ENCODE results near the gene TMEM255A. TPM values are rescaled to one million over a fixed set of nuclear protein-coding genes. Genes with fewer than 3 reads are reported as not detected.

TMEM255A gene
- total RNA-seq, 5 donors from 2014 or later (not counting 1 experiment from before 2014, with no cell fraction given) = 0.13 to 0.14 TPM; not detected in 3

DNA sequence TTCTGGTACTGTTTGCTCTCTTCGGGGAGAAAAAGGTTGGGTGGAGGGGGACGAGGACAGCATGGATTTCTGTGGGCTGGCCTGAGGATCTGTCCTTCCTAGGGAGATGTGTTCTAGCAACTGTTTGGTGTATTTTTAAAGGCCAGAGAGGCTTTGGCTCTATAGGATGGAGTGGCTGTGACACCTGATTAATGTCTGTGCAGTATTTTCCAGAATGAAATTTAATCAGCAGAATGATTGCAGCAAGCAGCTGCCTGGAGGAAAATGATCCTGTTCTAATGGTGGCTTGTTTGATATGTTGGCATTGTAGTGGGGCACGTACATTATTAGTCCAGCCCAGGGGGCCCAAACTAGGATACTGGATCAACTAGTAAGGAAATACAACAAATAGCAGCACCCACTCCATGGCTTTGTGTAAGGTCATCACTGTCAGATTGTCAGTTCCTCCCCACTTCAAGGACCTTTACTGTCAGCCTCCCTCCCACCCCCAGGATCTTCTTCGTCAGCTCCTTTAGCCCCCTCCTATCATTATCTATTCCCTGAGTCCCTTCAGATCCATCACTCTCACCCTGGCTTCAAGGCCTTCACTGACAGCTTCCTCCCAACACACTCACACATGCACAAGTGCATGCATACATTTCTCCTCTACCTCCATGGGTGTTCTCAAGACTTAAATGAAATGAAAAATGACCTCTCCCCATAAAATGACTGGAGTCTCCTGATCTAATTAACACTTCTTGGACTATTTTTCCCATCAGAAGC is 10.4 kb upstream of the TMEM255A start:
- Histone ChIP-seq H3K4me1 (ENCODE audit: control insufficient read depth in 1 of 2, extremely low read depth in 1 of 2, insufficient read depth in 2 of 2, low read length in 2 of 2) (no peaks in the 10 kb centered on the region), H3K9me3 (no peaks in the 10 kb centered on the region), H3K4me3 (ENCODE audit: control insufficient read depth in 1 of 2, extremely low read depth in 1 of 2, low read length in 1 of 2) (no peak overlapping the region), H3K27me3 (replicated peaks in 1 of 2; ENCODE audit: control insufficient read depth in 2 of 2, extremely low read depth in 1 of 2, insufficient read depth in 2 of 2, low read length in 1 of 2) (peaks cover 0 to 4% of the 10 kb centered on the region in 2 experiments), H3K27ac (ENCODE audit: low read length) (no peak overlapping the region), H3K36me3 (ENCODE audit: control insufficient read depth in 2 of 2, extremely low read depth in 1 of 2, insufficient read depth in 1 of 2, low read length in 1 of 2) (no peaks in the 10 kb centered on the region)
- no peak for DNase-seq
- CTCF ChIA-PET = no interaction called here
- 88% methylated on average over 1 of the region's 4 CpGs for WGBS (ENCODE audit: insufficient coverage)
- Mint-ChIP-seq H3K27me3 (peaks cover 2 to 38% of the 10 kb centered on the region in 2 donors), H3K4me1 (no peaks in the 10 kb centered on the region), H3K27ac (no peak overlapping the region), H3K9me3 (no peaks in the 10 kb centered on the region), H3K36me3 (no peaks in the 10 kb centered on the region), H3K4me3 (no peak overlapping the region)
- ATAC-seq (replicated peaks in 1 of 4) = no peak
- POLR2A ChIA-PET = no interaction called here

GRCh38 chrX:120318411-120318810 is 7.2 kb upstream of the TMEM255A start:
- Histone ChIP-seq H3K4me3 (ENCODE audit: control insufficient read depth in 1 of 2, extremely low read depth in 1 of 2, low read length in 1 of 2) (no peak overlapping the region), H3K27me3 (replicated peaks in 1 of 2; ENCODE audit: control insufficient read depth in 2 of 2, extremely low read depth in 1 of 2, insufficient read depth in 2 of 2, low read length in 1 of 2) (peaks cover 0 to 4% of the 10 kb centered on the region in 2 experiments), H3K4me1 (ENCODE audit: control insufficient read depth in 1 of 2, extremely low read depth in 1 of 2, insufficient read depth in 2 of 2, low read length in 2 of 2) (no peaks in the 10 kb centered on the region), H3K9me3 (no peaks in the 10 kb centered on the region), H3K36me3 (ENCODE audit: control insufficient read depth in 2 of 2, extremely low read depth in 1 of 2, insufficient read depth in 1 of 2, low read length in 1 of 2) (no peaks in the 10 kb centered on the region), H3K27ac (ENCODE audit: low read length) (no peak overlapping the region)
- no peak for DNase-seq
- H3K27ac Mint-ChIP-seq = no peak overlapping the region
- H3K27me3 Mint-ChIP-seq = peaks cover 9 to 49% of the 10 kb centered on the region in 2 donors
- H3K9me3 Mint-ChIP-seq = no peaks in the 10 kb centered on the region
- H3K36me3 Mint-ChIP-seq = no peaks in the 10 kb centered on the region
- no peak overlapping the region for H3K4me3 Mint-ChIP-seq
- no peak for ATAC-seq (replicated peaks in 1 of 4)
- H3K4me1 Mint-ChIP-seq = no peaks in the 10 kb centered on the region
- WGBS (ENCODE audit: insufficient coverage) = no CpG with 5 or more reads among the region's 4 CpGs
- ChIA-PET CTCF (interaction anchor here (0.5 to 0.9 kb wide), 2 partner anchors 77 to 134 kb away, joined by 3 read pairs; no protein-coding TSS in a partner anchor), POLR2A (interaction anchor here in 1 of 2 donors (0.6 kb wide), 1 partner anchor 38 kb away, joined by 4 read pairs; no protein-coding TSS in a partner anchor)

DNA sequence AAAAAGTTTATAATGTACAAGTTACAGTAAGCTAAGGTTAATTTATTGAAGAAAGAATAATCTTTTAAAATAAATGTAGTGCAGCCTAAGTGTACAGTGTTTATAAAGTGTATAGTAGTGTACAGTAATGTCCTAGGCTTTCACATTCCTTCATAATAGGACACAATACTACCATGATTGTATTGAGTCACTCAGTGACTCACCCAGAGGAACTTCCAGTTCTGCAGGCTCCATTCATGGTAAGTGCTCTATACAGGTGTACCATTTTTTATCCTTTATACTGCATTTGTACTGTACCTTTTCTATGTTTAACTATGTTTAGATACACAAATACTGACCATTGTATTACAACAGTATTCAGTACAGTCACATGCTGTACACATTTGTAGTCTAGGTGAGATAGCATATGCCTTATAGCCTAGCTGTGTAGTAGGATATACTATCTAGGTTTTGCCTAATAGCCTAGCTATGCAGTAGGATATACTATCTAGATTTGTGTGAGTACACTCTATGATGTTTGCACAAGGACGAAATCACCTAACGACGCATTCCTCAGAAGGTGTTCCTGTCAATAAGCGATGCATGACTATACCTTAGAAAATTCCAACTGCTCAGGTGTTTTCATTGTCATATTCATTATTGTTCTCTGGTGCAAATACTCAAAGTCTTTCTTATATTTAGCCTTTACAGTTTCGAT is 5.5 kb upstream of the TMEM255A start:
- no peak overlapping the region for H3K4me3 Mint-ChIP-seq
- no peak overlapping the region for H3K27ac ChIP-seq (ENCODE audit: low read length)
- no peak for DNase-seq
- H3K9me3 ChIP-seq = no peaks in the 10 kb centered on the region
- H3K27me3 Mint-ChIP-seq = peaks cover 17 to 60% of the 10 kb centered on the region in 2 donors
- H3K9me3 Mint-ChIP-seq = no peaks in the 10 kb centered on the region
- no peaks in the 10 kb centered on the region for H3K36me3 Mint-ChIP-seq
- no peaks in the 10 kb centered on the region for H3K36me3 ChIP-seq (ENCODE audit: control insufficient read depth in 2 of 2, extremely low read depth in 1 of 2, insufficient read depth in 1 of 2, low read length in 1 of 2)
- WGBS (ENCODE audit: insufficient coverage) = no CpG with 5 or more reads among the region's 5 CpGs
- ChIA-PET POLR2A (interaction anchor here in 1 of 2 donors (0.6 kb wide), 1 partner anchor 138 kb away, joined by 5 read pairs; no protein-coding TSS in a partner anchor), CTCF (no interaction called here)
- ATAC-seq (replicated peaks in 1 of 4) = no peak
- no peaks in the 10 kb centered on the region for H3K4me1 ChIP-seq (ENCODE audit: control insufficient read depth in 1 of 2, extremely low read depth in 1 of 2, insufficient read depth in 2 of 2, low read length in 2 of 2)
- H3K27me3 ChIP-seq (replicated peaks in 1 of 2; ENCODE audit: control insufficient read depth in 2 of 2, extremely low read depth in 1 of 2, insufficient read depth in 2 of 2, low read length in 1 of 2) = peaks cover 2 to 5% of the 10 kb centered on the region in 2 experiments
- no peaks in the 10 kb centered on the region for H3K4me1 Mint-ChIP-seq
- no peak overlapping the region for H3K27ac Mint-ChIP-seq
- H3K4me3 ChIP-seq (ENCODE audit: control insufficient read depth in 1 of 2, extremely low read depth in 1 of 2, low read length in 1 of 2) = no peak overlapping the region

DNA sequence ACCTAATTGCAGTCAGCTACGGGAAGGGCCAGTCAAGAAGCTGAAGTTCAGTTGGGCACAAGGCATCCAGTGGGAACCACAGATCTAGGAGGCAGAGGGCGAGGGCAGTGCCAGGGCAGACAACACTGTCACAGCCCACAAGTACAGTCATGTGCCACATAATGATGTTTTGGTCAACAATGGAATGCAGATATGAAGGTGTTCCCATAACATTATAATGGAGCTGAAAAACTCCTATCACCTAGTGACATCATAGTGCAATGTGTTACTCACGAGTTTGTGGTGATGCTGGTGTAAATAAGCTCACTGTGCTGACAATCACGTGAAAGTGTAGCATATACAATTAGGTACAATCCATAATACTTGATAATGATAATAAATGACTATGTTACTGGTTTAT is 4.5 kb upstream of the TMEM255A start:
- Mint-ChIP-seq H3K9me3 (no peaks in the 10 kb centered on the region), H3K4me1 (peaks cover 0 to 2% (median 2%) of the 10 kb centered on the region in 3 donors), H3K27ac (no peak overlapping the region), H3K4me3 (no peak overlapping the region), H3K36me3 (no peaks in the 10 kb centered on the region), H3K27me3 (peaks cover 16 to 52% of the 10 kb centered on the region in 2 donors)
- no CpG with 5 or more reads among the region's 4 CpGs for WGBS (ENCODE audit: insufficient coverage)
- Histone ChIP-seq H3K9me3 (no peaks in the 10 kb centered on the region), H3K27me3 (replicated peaks in 1 of 2; ENCODE audit: control insufficient read depth in 2 of 2, extremely low read depth in 1 of 2, insufficient read depth in 2 of 2, low read length in 1 of 2) (peaks cover 2 to 14% of the 10 kb centered on the region in 2 experiments), H3K27ac (ENCODE audit: low read length) (no peak overlapping the region), H3K36me3 (ENCODE audit: control insufficient read depth in 2 of 2, extremely low read depth in 1 of 2, insufficient read depth in 1 of 2, low read length in 1 of 2) (no peaks in the 10 kb centered on the region), H3K4me3 (ENCODE audit: control insufficient read depth in 1 of 2, extremely low read depth in 1 of 2, low read length in 1 of 2) (no peak overlapping the region), H3K4me1 (ENCODE audit: control insufficient read depth in 1 of 2, extremely low read depth in 1 of 2, insufficient read depth in 2 of 2, low read length in 2 of 2) (peaks cover 0 to 6% of the 10 kb centered on the region in 2 experiments)
- no peak for ATAC-seq (replicated peaks in 1 of 4)
- DNase-seq = no peak
- ChIA-PET CTCF (interaction anchor here in 1 of 2 donors (0.6 kb wide), 1 partner anchor 107 kb away, joined by 3 read pairs; no protein-coding TSS in a partner anchor), POLR2A (interaction anchor here in 1 of 2 donors (0.6 kb wide), 1 partner anchor 139 kb away, joined by 5 read pairs; no protein-coding TSS in a partner anchor)

DNA sequence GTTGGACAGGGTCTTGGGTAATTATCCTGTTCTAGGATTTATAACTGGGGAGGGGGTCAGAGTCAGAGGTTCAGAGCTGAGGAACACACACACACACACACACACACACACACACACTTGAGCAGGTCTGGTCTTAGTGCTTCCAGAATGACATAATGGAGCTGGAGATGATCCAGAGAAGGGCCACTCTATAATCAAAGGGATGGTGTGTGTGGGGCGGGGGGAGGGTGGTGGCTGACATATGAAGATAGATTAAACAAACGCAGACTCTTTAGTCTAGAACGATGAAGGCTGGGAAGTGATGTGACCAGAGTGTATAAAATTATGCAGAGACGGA is 434 bp upstream of the TMEM255A start:
- Mint-ChIP-seq H3K27me3 (peaks cover 35 to 60% of the 10 kb centered on the region in 2 donors), H3K4me1 (peaks cover 10 to 28% (median 20%) of the 10 kb centered on the region in 3 donors), H3K4me3 (peak overlapping the region in 1 of 3 donors; percentile 78), H3K27ac (no peak overlapping the region), H3K9me3 (no peaks in the 10 kb centered on the region), H3K36me3 (no peaks in the 10 kb centered on the region)
- Histone ChIP-seq H3K9me3 (no peaks in the 10 kb centered on the region), H3K27me3 (replicated peaks in 1 of 2; ENCODE audit: control insufficient read depth in 2 of 2, extremely low read depth in 1 of 2, insufficient read depth in 2 of 2, low read length in 1 of 2) (peaks cover 3 to 30% of the 10 kb centered on the region in 2 experiments), H3K4me3 (ENCODE audit: control insufficient read depth in 1 of 2, extremely low read depth in 1 of 2, low read length in 1 of 2) (no peak overlapping the region), H3K4me1 (ENCODE audit: control insufficient read depth in 1 of 2, extremely low read depth in 1 of 2, insufficient read depth in 2 of 2, low read length in 2 of 2) (peaks cover 0 to 31% of the 10 kb centered on the region in 2 experiments), H3K27ac (ENCODE audit: low read length) (no peak overlapping the region), H3K36me3 (ENCODE audit: control insufficient read depth in 2 of 2, extremely low read depth in 1 of 2, insufficient read depth in 1 of 2, low read length in 1 of 2) (no peaks in the 10 kb centered on the region)
- ChIA-PET CTCF (no interaction called here), POLR2A (interaction anchor here in 1 of 2 donors (0.7 kb wide), 1 partner anchor 61 kb away, joined by 4 read pairs; no protein-coding TSS in a partner anchor)
- no CpG with 5 or more reads among the region's 4 CpGs for WGBS (ENCODE audit: insufficient coverage)
- ATAC-seq (replicated peaks in 1 of 4) (no peak), DNase-seq (no peak)
